GM23338 (cell line): ENCODE data around the gene B4GALT3. TPM values are rescaled to one million over a fixed set of nuclear protein-coding genes. Genes with fewer than 3 reads are reported as not detected.

Source experiments
- ATAC-seq: fragments of 200-7000 bp; cut with Tn5 transposase; 3 replicates; pipeline ENCODE4 v1.9.1; 2020
- DNase-seq: peaks from one replicate; pipeline ENCODE4 v3.0.0-alpha.2; 2015; ENCODE audit warnings: low spot score
- H2AFZ ChIP-seq: fragments of 200-600 bp; sonication (generic); 2 replicates; pipeline ENCODE4 v1.8.0; 2016; ENCODE audit warnings: antibody characterized with exemption, mild to moderate bottlenecking, moderate library complexity
- H3F3A ChIP-seq: fragments of 200-600 bp; sonication (generic); replicated peaks from 2 replicates; pipeline ENCODE4 v1.8.0; 2017; ENCODE audit warnings: antibody characterized with exemption, mixed run types, low read depth
- H3K27ac ChIP-seq: fragments of 200-600 bp; sonication (generic); 2 replicates; pipeline ENCODE4 v1.6.1; 2016; ENCODE audit warnings: low read depth
- H3K27me3 ChIP-seq: fragments of 200-600 bp; sonication (generic); 2 replicates; pipeline ENCODE4 v1.8.0; 2016; ENCODE audit warnings: mild to moderate bottlenecking, mixed run types, moderate library complexity; ENCODE audit not compliant: insufficient read depth
- H3K36me3 ChIP-seq: fragments of 200-600 bp; sonication (generic); 2 replicates; pipeline ENCODE4 v1.8.0; 2016; ENCODE audit warnings: mild to moderate bottlenecking; ENCODE audit not compliant: insufficient read depth
- H3K4me1 ChIP-seq: fragments of 200-600 bp; sonication (generic); 2 replicates; pipeline ENCODE4 v1.8.0; 2016; ENCODE audit warnings: mild to moderate bottlenecking, moderate library complexity; ENCODE audit not compliant: insufficient read depth
- H3K4me2 ChIP-seq: fragments of 200-600 bp; sonication (generic); 2 replicates; pipeline ENCODE4 v1.7.1; 2017; ENCODE audit warnings: mixed run types
- H3K4me3 ChIP-seq: fragments of 200-600 bp; sonication (generic); 2 replicates; pipeline ENCODE4 v1.6.1; 2016; ENCODE audit warnings: mixed run types
- H3K79me2 ChIP-seq: fragments of 200-600 bp; sonication (generic); replicated peaks from 2 replicates; pipeline ENCODE4 v1.8.0; 2017; ENCODE audit warnings: mild to moderate bottlenecking; ENCODE audit not compliant: insufficient read depth
- H3K9me2 ChIP-seq: fragments of 200-600 bp; sonication (generic); 2 replicates; pipeline ENCODE4 v1.8.0; 2017; ENCODE audit not compliant: insufficient read depth
- H4K20me1 ChIP-seq: fragments of 200-600 bp; sonication (generic); replicated peaks from 2 replicates; pipeline ENCODE4 v1.8.0; 2017; ENCODE audit warnings: mild to moderate bottlenecking; ENCODE audit not compliant: insufficient read depth
- H3K27ac Mint-ChIP-seq: 2 replicates; pipeline ENCODE4 v1.8.0; 2020; ENCODE audit warnings: inconsistent platforms, mild to moderate bottlenecking, moderate library complexity, mixed read lengths
- H3K27me3 Mint-ChIP-seq: 3 replicates; pipeline ENCODE4 v1.8.0; 2022; ENCODE audit warnings: low read depth, mild to moderate bottlenecking, moderate library complexity, mixed read lengths, inconsistent platforms; ENCODE audit not compliant: insufficient read depth, poor library complexity
- H3K36me3 Mint-ChIP-seq: 3 replicates; pipeline ENCODE4 v1.8.0; 2021; ENCODE audit warnings: low read depth, mild to moderate bottlenecking, inconsistent platforms, moderate library complexity, mixed read lengths
- H3K4me1 Mint-ChIP-seq: 3 replicates; pipeline ENCODE4 v1.8.0; 2020; ENCODE audit warnings: mild to moderate bottlenecking, inconsistent platforms, mixed read lengths
- H3K4me3 Mint-ChIP-seq: 3 replicates; pipeline ENCODE4 v1.8.0; 2021; ENCODE audit warnings: moderate library complexity, mild to moderate bottlenecking, inconsistent platforms, mixed read lengths
- H3K9me3 Mint-ChIP-seq: 3 replicates; pipeline ENCODE4 v1.8.0; 2020; ENCODE audit warnings: moderate library complexity, mild to moderate bottlenecking, inconsistent platforms, mixed read lengths
- JUNB ChIP-seq: IDR thresholded peaks from one replicate; pipeline ENCODE4 v1.6.1; 2016; ENCODE audit warnings: antibody characterized with exemption; ENCODE audit not compliant: unreplicated experiment
- ZNF114 ChIP-seq: fragments of 250-450 bp; sonication (Bioruptor Pico); IDR thresholded peaks from 2 replicates; pipeline ENCODE4 v1.5.0; 2020; ENCODE audit warnings: mild to moderate bottlenecking, moderate library complexity
- ZNF462 ChIP-seq: fragments of 250-450 bp; sonication (Bioruptor Pico); IDR thresholded peaks from 2 replicates; pipeline ENCODE4 v1.5.0; 2020; ENCODE audit warnings: mild to moderate bottlenecking, moderate library complexity
- polyA plus RNA-seq: library from polyadenylated mRNA; unstranded; fragments of >200 nt; fragmentation: Nextera tagmentation; extraction: Ambion mirVana; gene quantifications from 2 replicates; pipeline ENCODE4 v1.2.1, GENCODE V29; 2016
- total RNA-seq: library from RNA; depleted of rRNA; stranded (reverse); fragments of >200 nt; shearing (Covaris generic); gene quantifications from 2 replicates; pipeline ENCODE4 v1.2.3, GENCODE V29; 2014
- TF ChIP-seq, protein P1 (sequence below), 2 experiments: fragments of 200-600 bp in 1 of 2; sonication (generic) in 1 of 2; conservative IDR thresholded peaks; 2 replicates each; pipeline versions ENCODE4 v1.5.1 to v1.6.1; 2016 to 2017; ENCODE audit warnings: antibody characterized with exemption in 2 of 2, low read depth in 2 of 2, mild to moderate bottlenecking in 2 of 2, moderate library complexity in 1 of 2

B4GALT3 gene
- total and polyA plus RNA-seq, 2 experiments from 2014 or later: 24.2 to 35.8 TPM

- H3K9me2 ChIP-seq: no peaks in the 10 kb centered on the region; the same call in 1 of the 2 replicates
- H3K27me3 Mint-ChIP-seq: peaks cover 3% of the 10 kb centered on the region
- peaks cover 25% of the 10 kb centered on the region for H3K36me3 ChIP-seq
- peaks cover 14% of the 10 kb centered on the region for H3K4me1 ChIP-seq
- no peak overlapping the region for H2AFZ ChIP-seq
- H3K4me3 Mint-ChIP-seq: no peak overlapping the region; the same call in 2 of the 3 replicates
- H3K27ac ChIP-seq: no peak overlapping the region
- H3K9me3 Mint-ChIP-seq: no peaks in the 10 kb centered on the region
- H3K36me3 Mint-ChIP-seq: peaks cover 46% of the 10 kb centered on the region
- H3K4me2 ChIP-seq: no peak overlapping the region
- H3K79me2 ChIP-seq: peaks cover 71% of the 10 kb centered on the region
- H3K27ac Mint-ChIP-seq: no peak overlapping the region
- no peak overlapping the region for H3K4me3 ChIP-seq
- ATAC-seq (no peak), DNase-seq (no peak)
- peaks cover 20% of the 10 kb centered on the region for H3K4me1 Mint-ChIP-seq
- TF ChIP-seq ZNF114 (CRISPR knock-in tag) (no peak), ZNF462 (CRISPR knock-in tag) (no peak), JUNB (no peak)
- TF ChIP-seq, protein P1, sequence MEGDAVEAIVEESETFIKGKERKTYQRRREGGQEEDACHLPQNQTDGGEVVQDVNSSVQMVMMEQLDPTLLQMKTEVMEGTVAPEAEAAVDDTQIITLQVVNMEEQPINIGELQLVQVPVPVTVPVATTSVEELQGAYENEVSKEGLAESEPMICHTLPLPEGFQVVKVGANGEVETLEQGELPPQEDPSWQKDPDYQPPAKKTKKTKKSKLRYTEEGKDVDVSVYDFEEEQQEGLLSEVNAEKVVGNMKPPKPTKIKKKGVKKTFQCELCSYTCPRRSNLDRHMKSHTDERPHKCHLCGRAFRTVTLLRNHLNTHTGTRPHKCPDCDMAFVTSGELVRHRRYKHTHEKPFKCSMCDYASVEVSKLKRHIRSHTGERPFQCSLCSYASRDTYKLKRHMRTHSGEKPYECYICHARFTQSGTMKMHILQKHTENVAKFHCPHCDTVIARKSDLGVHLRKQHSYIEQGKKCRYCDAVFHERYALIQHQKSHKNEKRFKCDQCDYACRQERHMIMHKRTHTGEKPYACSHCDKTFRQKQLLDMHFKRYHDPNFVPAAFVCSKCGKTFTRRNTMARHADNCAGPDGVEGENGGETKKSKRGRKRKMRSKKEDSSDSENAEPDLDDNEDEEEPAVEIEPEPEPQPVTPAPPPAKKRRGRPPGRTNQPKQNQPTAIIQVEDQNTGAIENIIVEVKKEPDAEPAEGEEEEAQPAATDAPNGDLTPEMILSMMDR (conservative IDR thresholded peaks at IDR 0.05; ENCODE audit: low read depth in 2 of 2): no peak
- H3K27me3 ChIP-seq: no peaks in the 10 kb centered on the region
- no peaks in the 10 kb centered on the region; the same call in none of the 2 replicates for H4K20me1 ChIP-seq
- peaks cover 23% of the 10 kb centered on the region for H3F3A ChIP-seq
These were observed 48.5 kb downstream of the B4GALT3 start for GRCh38 chr1:161128591-161129420.
